ENCODE data around the gene MAGI1.
"Not testable (repeated sequence)": the region's sequence is repeated elsewhere in the genome, so short reads cannot be mapped to it uniquely, and the experiment has no call there.

MAGI1 gene

DNA sequence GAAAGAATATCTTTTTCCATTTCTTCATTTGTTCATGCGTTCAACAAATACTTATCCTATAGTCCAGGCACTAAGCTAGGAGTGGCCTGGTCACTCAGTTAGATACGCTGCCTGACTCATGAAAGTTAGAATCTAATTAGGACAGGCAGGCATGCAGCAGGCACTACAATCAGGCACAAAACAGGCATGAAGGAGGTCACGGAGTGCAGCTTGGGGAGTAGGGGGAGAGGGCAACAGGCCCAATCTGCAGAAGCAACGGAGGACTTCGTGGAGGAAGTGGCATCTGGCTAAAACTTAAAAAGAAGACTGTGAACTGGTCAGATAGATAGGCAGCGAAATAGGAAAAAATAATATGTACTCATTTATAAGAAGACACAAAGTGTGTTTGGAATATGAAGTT lies 420.9 kb downstream of the MAGI1 start:
- H3K27ac Mint-ChIP-seq = no peak overlapping the region
- no peaks in the 10 kb centered on the region for H3K36me3 Mint-ChIP-seq (ENCODE audit: low read depth)
- no peaks in the 10 kb centered on the region for H3K9me3 Mint-ChIP-seq
- DNase-seq = no peak
- no peak for ATAC-seq
- H3K4me3 Mint-ChIP-seq = no peak overlapping the region
- no peaks in the 10 kb centered on the region for H3K4me1 Mint-ChIP-seq
- no peaks in the 10 kb centered on the region for H3K27me3 Mint-ChIP-seq

DNA sequence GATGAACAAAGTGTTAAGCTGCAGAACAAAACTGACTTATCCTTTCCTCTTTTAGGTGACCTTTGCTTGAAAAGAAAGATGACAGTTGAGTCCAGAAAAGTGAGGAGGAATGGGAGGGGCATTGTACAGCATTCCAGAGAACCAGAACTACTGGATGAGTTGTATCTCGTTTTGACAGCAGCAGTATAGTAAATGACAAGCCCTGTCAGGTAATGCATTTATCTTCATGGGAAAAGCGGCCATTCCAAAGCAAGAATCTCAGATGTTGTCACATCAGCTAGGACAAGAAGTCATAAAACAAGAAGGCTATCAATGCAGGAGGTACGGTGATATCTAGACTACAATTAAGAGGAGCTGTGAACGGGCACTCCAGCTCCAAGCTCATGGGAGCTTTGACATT lies 421.5 kb downstream of the MAGI1 start:
- no peak for ATAC-seq
- no peaks in the 10 kb centered on the region for H3K27me3 Mint-ChIP-seq

DNA sequence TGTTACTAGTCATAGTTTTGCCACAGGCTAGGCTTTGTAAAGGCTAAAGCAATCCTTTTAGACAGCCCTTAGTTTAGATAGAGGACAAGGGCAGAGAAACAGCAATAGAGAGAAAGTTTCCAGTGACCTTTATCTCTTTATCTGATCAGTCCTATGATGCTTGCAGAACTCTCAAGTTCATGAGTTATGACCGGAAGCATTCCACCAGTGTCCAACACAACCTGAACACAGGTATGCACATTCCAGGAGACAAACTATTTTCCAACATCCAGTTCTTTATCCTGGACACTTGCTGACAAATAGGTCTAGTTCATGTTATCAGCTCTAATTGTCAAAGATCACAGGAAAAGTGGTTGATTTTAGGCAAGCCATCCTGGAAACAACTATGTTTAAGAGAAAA lies 422.2 kb downstream of the MAGI1 start:
- Mint-ChIP-seq H3K36me3 (ENCODE audit: low read depth) (no peaks in the 10 kb centered on the region), H3K4me1 (no peaks in the 10 kb centered on the region), H3K9me3 (no peaks in the 10 kb centered on the region), H3K27me3 (no peaks in the 10 kb centered on the region), H3K27ac (no peak overlapping the region), H3K4me3 (no peak overlapping the region)
- ATAC-seq = no peak
- DNase-seq = no peak

More for the DNA sequence above, 421.5 kb downstream of the MAGI1 start:
- H3K9me3 Mint-ChIP-seq = no peaks in the 10 kb centered on the region
- H3K4me3 Mint-ChIP-seq = no peak overlapping the region
- no peaks in the 10 kb centered on the region for H3K4me1 Mint-ChIP-seq
- no peaks in the 10 kb centered on the region for H3K36me3 Mint-ChIP-seq (ENCODE audit: low read depth)
- no peak for DNase-seq
- no peak overlapping the region for H3K27ac Mint-ChIP-seq

DNA sequence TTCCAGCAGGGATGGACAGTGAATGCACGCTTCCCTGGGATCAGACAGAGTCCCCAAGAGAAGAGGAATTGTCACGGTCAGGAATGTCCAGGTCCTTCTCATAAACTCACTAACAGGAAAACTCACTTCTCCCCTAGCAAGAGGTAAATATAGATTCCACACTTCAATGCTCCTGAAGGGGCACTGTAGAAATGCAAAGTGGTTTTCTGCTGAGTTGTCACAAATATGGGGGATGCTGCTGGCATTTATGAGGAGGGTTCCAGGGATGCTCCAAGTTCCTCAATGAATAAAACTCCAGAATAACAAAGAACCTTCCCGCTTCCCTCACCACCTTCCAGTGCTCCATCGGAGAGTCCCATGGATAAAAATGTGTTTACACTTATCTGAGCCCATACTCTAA lies 423.4 kb downstream of the MAGI1 start:
- Mint-ChIP-seq H3K36me3 (ENCODE audit: low read depth) (no peaks in the 10 kb centered on the region), H3K4me3 (no peak overlapping the region), H3K9me3 (no peaks in the 10 kb centered on the region)

DNA sequence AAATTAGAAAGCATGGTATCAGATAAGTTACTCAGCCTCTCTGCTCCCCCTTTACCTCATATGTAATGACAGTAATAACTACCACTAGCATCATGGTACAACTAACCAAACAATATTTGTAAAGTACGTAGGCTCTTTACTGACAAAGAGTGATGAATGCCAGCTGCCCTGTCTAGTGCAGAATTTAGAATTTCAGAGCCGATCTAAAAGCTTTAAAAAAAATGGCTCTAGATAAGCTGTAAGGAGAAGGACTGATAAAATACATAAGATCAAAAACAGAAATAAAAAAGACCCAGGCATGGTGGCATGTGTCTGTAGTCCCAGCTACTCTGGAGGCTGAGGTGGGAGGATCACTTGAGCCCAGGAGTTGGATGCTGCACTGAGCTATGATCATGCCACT lies 424.1 kb downstream of the MAGI1 start:
- no peaks in the 10 kb centered on the region for H3K36me3 Mint-ChIP-seq (ENCODE audit: low read depth)
- DNase-seq (no peak), ATAC-seq (no peak)
- H3K4me3 Mint-ChIP-seq = no peak overlapping the region
- no peaks in the 10 kb centered on the region for H3K27me3 Mint-ChIP-seq
- H3K27ac Mint-ChIP-seq = no peak overlapping the region
- H3K4me1 Mint-ChIP-seq = no peaks in the 10 kb centered on the region
- H3K9me3 Mint-ChIP-seq = peaks cover 6% of the 10 kb centered on the region

More for the DNA sequence above, 423.4 kb downstream of the MAGI1 start:
- Mint-ChIP-seq H3K27me3 (no peaks in the 10 kb centered on the region), H3K4me1 (no peaks in the 10 kb centered on the region), H3K27ac (no peak overlapping the region)
- ATAC-seq (no peak), DNase-seq (no peak)

DNA sequence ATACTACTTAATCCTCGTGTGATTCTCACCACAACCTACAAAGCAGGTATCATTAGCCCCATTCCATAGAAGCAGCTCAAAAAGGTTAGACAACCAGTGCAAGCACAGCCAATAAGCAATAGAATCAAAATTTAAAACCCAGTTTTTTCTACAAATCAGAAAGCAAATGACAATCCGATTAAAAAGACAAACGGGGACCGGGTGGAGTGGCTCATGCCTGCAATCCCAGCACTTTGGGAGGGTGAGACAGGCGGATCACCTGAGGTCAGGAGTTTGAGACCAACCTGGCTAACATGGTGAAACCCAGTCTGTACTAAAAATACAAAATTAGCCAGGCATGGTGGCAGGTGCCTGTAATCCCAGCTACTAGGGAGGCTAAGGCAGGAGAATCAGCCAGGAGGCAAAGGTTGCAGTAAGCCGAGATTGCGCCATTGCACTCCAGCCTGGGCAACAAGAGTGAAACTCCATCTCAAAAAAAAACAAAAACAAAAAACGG lies 430.7 kb downstream of the MAGI1 start:
- not testable (repeated sequence) for DNase-seq; H3K36me3 Mint-ChIP-seq (ENCODE audit: low read depth); H3K27ac Mint-ChIP-seq; H3K27me3 Mint-ChIP-seq; H3K4me3 Mint-ChIP-seq; H3K4me1 Mint-ChIP-seq; ATAC-seq
- peaks cover 11% of the 10 kb centered on the region for H3K9me3 Mint-ChIP-seq

DNA sequence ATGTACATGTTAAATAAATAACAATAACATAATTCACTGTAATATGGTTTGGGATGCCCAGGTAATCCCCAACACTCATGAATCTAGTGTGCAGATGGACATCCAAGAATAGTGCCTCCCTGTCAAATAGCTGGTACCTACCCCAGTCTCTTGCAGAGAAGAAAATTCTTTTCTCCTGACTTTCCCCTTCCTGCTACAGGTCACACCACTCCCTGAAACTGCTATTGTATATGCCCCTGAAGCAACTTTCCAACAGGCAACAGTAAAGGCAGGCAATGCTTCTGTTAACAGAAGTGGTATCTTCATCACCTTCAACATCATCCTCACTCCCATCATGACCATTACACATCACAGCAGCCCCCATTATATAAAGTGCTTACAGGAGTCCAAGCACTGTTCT lies 431.6 kb downstream of the MAGI1 start:
- DNase-seq = no peak
- Mint-ChIP-seq H3K4me3 (no peak overlapping the region), H3K36me3 (ENCODE audit: low read depth) (no peaks in the 10 kb centered on the region), H3K9me3 (peaks cover 11% of the 10 kb centered on the region), H3K4me1 (no peaks in the 10 kb centered on the region), H3K27me3 (no peaks in the 10 kb centered on the region), H3K27ac (no peak overlapping the region)
- ATAC-seq = no peak

DNA sequence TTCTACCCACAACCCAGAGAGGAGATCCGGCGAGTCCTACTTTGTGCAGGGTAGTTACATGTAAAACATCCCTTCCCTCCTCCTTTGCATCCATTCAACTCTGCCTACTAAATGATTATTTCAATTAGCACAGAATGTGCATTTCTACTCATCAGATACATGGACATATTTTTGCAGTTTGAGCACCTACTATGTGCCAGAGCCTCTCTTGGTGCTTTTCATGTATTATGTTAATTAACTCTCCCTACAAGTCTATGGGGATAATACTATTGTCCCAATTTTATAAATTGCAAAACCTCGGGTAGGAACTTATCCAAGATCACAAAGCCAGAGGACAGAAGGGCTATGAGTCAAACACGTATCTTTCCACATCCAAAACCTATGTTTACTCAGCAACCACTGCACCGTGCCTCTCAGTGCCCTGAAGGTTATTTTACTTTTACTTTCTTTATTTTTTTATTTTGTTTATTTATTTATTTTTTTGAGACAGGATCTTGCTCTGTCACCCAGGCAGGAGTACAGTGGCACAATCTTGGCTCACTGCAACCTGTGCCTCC lies 432.8 kb downstream of the MAGI1 start:
- Mint-ChIP-seq H3K27ac (no peak overlapping the region), H3K4me1 (no peaks in the 10 kb centered on the region), H3K9me3 (peaks cover 11% of the 10 kb centered on the region), H3K4me3 (no peak overlapping the region), H3K27me3 (no peaks in the 10 kb centered on the region), H3K36me3 (ENCODE audit: low read depth) (no peaks in the 10 kb centered on the region)
- ATAC-seq (no peak), DNase-seq (no peak)

DNA sequence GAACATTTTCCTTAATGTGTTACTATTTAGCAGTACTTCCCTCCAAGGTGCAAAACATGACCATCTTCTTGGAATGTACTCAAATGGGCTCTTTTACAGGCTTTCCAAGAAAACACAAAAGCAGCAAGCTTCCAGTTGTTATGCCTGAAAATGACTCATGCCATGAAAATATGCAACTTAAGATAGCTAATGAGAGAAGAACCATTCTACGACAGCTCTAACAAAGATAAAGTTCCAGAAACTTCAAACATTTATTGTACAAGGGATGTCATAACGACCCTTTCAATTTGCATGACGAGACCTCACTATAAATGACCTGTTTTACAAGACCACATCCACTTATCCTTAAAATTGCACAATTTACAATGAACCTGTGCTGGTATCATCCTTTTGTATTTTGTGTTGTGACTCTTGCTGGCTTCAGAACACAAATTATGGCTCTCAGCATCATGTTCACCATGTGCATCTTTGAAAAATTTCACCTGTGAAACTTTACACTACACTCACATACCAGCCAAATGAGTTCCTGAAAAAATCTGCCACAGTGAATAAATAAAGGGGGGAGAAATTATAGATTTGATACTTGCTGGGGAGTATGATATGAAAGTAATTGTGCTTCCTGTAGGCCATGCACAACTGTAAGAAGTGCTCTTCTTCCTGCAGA lies 433.7 kb downstream of the MAGI1 start:
- H3K9me3 Mint-ChIP-seq = peaks cover 9% of the 10 kb centered on the region
- no peak overlapping the region for H3K4me3 Mint-ChIP-seq
- DNase-seq (no peak), ATAC-seq (no peak)
- H3K4me1 Mint-ChIP-seq = no peaks in the 10 kb centered on the region
- H3K27ac Mint-ChIP-seq = no peak overlapping the region
- H3K36me3 Mint-ChIP-seq (ENCODE audit: low read depth) = no peaks in the 10 kb centered on the region
- no peaks in the 10 kb centered on the region for H3K27me3 Mint-ChIP-seq

DNA sequence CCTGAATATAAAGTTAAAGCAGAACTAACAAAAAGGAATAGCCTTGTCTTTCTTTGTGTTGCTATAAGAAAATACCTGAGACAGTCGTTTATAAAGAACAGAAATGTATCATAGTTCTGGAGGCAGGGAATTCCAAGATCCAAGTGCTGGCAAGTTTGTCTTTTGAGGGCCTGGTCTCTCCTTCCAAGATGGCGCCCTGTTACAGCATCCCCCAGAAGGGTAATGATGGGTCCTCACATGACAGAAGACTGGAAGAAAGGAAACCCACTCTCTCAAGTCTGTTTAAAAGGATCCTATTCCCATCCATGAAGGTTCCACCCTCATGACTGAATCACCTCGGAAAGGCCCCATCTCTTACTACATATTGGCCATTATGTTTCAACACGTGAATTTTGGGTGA lies 435.1 kb downstream of the MAGI1 start:
- ATAC-seq (no peak), DNase-seq (no peak)
- Mint-ChIP-seq H3K4me1 (no peaks in the 10 kb centered on the region), H3K36me3 (ENCODE audit: low read depth) (no peaks in the 10 kb centered on the region), H3K27me3 (no peaks in the 10 kb centered on the region), H3K27ac (no peak overlapping the region), H3K4me3 (no peak overlapping the region), H3K9me3 (peaks cover 1% of the 10 kb centered on the region)

DNA sequence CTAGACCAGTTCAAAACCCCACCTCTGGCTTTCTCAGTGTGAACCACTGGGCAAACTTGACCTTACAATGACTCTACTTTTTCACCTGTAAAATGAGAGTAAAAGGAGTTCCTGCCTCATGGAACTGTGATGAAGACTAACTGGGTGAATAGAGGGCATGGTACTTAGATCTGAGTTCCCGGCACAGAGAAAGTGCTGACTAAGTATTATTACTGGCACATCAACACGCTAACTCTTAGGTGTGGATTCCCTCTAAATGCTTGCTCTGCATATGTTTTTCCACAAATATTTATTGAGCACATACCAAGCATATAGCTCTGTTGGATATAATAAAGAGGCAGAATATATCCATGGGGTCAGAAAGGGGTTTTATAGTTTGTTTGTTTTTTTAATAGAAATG lies 437.8 kb downstream of the MAGI1 start:
- no peak overlapping the region for H3K4me3 Mint-ChIP-seq
- DNase-seq (no peak), ATAC-seq (no peak)
- H3K9me3 Mint-ChIP-seq = no peaks in the 10 kb centered on the region
- no peak overlapping the region for H3K27ac Mint-ChIP-seq
- peaks cover 2% of the 10 kb centered on the region for H3K27me3 Mint-ChIP-seq
- H3K36me3 Mint-ChIP-seq (ENCODE audit: low read depth) = no peaks in the 10 kb centered on the region
- no peaks in the 10 kb centered on the region for H3K4me1 Mint-ChIP-seq

DNA sequence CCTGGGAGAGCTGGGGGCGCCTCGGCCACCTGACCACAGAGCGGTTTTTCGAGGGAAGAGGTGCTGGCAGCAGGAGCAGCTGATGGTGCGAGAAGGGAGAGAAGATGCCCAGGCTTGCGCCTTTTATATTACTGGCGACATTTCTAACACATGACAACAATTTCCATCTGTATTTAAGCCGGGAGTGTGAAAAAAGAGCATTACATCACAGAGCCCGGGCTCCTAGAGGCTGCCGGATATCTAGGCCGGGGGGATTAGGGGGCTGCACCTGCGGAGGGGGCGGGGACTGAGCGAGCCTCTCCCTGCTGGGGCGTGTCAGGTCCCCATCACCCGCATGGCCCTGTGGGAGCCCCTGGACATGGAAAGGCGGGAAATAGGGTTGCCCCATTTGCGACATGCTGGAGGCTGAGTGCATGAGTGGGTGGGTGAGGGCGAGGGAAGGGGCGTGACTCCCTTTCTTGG lies 440.7 kb downstream of the MAGI1 start:
- no peak overlapping the region for H3K27ac Mint-ChIP-seq
- no peaks in the 10 kb centered on the region for H3K4me1 Mint-ChIP-seq
- peaks cover 6% of the 10 kb centered on the region for H3K27me3 Mint-ChIP-seq
- ATAC-seq (no peak), DNase-seq (no peak)
- peaks cover 6% of the 10 kb centered on the region for H3K9me3 Mint-ChIP-seq
- H3K36me3 Mint-ChIP-seq (ENCODE audit: low read depth) = no peaks in the 10 kb centered on the region
- H3K4me3 Mint-ChIP-seq = no peak overlapping the region

DNA sequence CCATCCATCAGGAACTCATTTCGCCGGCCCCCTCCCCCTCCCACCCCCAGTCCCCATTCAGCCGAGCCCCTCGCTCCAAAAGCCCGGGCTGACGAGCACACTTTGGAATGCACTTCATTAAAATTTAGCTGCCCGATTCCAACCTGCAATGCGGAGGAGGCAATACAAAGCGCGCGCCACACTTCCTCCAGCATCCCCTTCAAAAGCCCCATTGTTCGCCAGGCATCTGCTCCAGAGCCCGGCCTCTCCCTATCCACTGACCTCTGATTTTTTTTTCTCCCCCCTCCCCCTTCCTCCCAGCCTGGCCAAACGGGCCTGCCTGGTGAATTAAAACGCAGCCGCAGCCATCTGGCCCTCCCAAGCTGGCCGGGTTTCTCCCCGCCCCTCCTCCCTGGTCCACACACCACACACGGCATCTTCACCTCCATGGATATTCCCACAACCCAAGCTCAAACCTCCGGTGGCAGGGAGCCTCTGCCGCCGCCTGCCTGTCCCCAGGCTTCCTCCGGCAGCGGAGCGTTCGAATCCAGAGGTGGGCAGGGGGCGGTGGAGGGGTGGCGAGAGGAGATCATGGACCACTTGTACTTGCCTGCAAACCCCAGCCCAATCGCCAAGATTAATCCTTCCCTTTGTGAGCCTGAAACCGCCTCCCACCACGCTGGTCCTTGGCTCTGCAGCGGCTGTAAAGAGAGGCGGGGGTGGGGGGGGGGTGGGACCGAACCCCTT lies 441.3 kb downstream of the MAGI1 start:
- H3K36me3 Mint-ChIP-seq (ENCODE audit: low read depth) = no peaks in the 10 kb centered on the region
- H3K27ac Mint-ChIP-seq = no peak overlapping the region
- peaks cover 6% of the 10 kb centered on the region for H3K27me3 Mint-ChIP-seq
- H3K9me3 Mint-ChIP-seq = peaks cover 6% of the 10 kb centered on the region
- no peak overlapping the region for H3K4me3 Mint-ChIP-seq
- no peak for ATAC-seq
- no peak for DNase-seq
- no peaks in the 10 kb centered on the region for H3K4me1 Mint-ChIP-seq

DNA sequence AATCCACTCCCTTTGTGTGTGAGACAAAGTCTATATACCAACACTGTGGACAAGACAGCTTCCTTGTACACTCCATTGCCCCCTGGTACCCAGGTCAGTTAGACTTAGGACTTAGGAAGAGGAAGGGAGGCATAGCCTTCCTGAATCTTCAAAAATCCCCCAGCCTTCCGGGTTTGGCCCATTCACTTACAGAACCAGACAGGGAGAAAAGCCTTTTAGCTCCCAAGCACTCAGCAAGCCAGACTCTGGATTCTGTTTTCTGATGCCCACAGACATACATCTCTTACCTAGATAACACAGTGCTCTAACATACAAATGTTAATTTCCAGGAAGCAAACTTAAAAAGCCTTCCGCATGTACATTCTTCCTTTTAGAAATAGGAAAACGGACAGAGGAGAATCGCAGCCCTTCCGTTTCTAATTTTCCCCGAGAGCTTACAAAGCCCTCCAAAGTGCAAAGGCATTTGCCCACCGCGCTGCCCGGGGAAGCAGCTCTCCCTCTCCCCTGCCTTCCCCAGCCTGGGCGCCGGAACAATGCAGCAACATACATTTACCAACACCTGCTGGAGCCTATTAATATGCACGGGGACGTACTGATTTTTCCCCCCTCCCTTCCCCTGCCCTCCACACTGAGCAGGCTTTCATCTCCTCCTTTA lies 442.0 kb downstream of the MAGI1 start:
- DNase-seq (no peak), ATAC-seq (no peak)
- Mint-ChIP-seq H3K36me3 (ENCODE audit: low read depth) (no peaks in the 10 kb centered on the region), H3K27me3 (peaks cover 6% of the 10 kb centered on the region), H3K27ac (no peak overlapping the region), H3K9me3 (peaks cover 6% of the 10 kb centered on the region), H3K4me1 (no peaks in the 10 kb centered on the region), H3K4me3 (no peak overlapping the region)

DNA sequence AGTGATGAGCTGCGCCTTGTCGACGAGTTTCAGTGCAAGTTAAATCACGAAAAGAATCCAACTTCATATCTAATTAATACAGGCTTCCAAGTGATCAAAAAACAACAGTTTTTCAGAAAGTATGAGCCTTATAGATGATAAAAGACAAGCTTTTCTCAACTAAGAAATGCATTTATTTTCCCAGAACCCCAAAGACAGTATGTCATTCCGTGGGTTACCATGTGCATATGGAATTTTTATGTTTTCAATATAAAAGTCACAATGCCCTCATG lies 442.8 kb downstream of the MAGI1 start:
- no peak for DNase-seq
- no peaks in the 10 kb centered on the region for H3K4me1 Mint-ChIP-seq
- peaks cover 6% of the 10 kb centered on the region for H3K9me3 Mint-ChIP-seq
- ATAC-seq = no peak
- no peaks in the 10 kb centered on the region for H3K36me3 Mint-ChIP-seq (ENCODE audit: low read depth)
- H3K4me3 Mint-ChIP-seq = no peak overlapping the region
- H3K27me3 Mint-ChIP-seq = peaks cover 6% of the 10 kb centered on the region
- H3K27ac Mint-ChIP-seq = no peak overlapping the region

All from activated naive CD8-positive, alpha-beta T cell treated with anti-CD3 and anti-CD28 coated beads, Interleukin-2, amount 50 U/mL, for 24 hours (primary cell).